ENCODE data around the gene PDILT. TPM values are rescaled to one million over a fixed set of nuclear protein-coding genes. Genes with fewer than 3 reads are reported as not detected.
A peak's percentile ranks its signal among the peaks of the same experiment; 100 is the strongest.

The PDILT gene
- total RNA-seq, 2 donors from 2014 or later = not detected

DNA sequence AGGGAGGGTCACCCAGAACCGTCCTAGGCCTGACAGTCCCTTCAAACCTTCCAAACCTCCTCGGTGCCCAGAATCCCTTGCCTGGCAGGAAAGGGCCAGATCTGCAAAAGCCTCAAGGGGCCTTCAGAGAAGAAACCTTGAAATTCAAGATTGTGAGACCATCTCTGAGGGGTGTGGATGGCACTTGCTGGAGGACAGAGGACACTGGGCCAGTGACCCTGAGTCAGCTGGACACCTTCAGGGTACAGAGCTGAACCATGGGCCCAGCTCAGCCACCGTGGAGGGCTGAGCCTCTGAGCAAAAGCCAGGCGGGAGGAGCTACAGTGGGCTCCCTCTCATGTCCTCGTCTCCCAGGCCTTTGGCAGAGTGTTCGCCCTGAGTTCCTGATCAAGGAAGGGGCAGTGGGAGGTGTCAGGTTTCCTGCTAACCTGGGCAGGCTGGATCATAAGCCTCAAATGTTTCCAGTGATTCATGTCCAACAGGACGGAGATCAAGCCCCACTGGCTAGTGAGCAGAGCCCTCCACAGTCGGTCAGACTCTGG is 3.0 kb downstream of the PDILT start:
- ATAC-seq (peak; percentile 63), DNase-seq (peak in 3 of 4 donors; percentile 28 to 53 (median 37))
- intact Hi-C loops (cut with DNase I) = no loop called here
- Histone ChIP-seq H3K4me1 (peaks cover 14% of the 10 kb centered on the region), H3K27ac (peak overlapping the region in 2 of 4 donors; percentile 39 to 49), H3K4me3 (no peak overlapping the region), H3K9me3 (no peaks in the 10 kb centered on the region), H3K36me3 (replicated peaks in 1 of 2; ENCODE audit: insufficient read depth in 1 of 2, low read depth in 2 of 2) (no peaks in the 10 kb centered on the region), H3K27me3 (no peaks in the 10 kb centered on the region)
- TF ChIP-seq, protein P1, sequence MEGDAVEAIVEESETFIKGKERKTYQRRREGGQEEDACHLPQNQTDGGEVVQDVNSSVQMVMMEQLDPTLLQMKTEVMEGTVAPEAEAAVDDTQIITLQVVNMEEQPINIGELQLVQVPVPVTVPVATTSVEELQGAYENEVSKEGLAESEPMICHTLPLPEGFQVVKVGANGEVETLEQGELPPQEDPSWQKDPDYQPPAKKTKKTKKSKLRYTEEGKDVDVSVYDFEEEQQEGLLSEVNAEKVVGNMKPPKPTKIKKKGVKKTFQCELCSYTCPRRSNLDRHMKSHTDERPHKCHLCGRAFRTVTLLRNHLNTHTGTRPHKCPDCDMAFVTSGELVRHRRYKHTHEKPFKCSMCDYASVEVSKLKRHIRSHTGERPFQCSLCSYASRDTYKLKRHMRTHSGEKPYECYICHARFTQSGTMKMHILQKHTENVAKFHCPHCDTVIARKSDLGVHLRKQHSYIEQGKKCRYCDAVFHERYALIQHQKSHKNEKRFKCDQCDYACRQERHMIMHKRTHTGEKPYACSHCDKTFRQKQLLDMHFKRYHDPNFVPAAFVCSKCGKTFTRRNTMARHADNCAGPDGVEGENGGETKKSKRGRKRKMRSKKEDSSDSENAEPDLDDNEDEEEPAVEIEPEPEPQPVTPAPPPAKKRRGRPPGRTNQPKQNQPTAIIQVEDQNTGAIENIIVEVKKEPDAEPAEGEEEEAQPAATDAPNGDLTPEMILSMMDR (IDR thresholded peaks at IDR 0.05) = no peak
- no peak for TF ChIP-seq POLR2A (IDR thresholded peaks at IDR 0.05)
- 79 to 81% methylated on average over 4 to 8 of the region's 8 CpGs for WGBS, 2 donors

DNA sequence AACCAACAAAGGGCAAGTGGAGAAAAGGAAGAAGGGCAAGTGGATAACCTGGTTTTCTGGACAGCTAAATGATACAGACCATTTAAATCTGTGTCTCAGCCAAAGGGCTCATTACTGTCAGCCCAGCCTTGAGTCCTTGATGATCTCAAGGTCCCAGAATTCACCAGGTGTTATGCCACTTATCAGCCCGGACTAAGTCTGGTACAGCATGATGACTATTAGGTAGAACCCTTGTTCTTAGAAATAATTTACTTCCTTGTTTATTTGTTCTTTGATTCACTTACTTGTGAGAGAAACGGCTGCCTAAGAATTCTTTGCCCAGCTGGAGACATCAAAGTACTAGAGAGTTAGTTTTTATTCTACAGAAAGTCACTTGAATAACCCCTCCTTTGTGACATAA is 3.5 kb downstream of the PDILT start:
- peak; percentile 69 for ATAC-seq
- H3K27ac ChIP-seq = peak overlapping the region in 2 of 4 donors; percentile 39 to 49
- 12 to 16% methylated on average over 2 of the region's 2 CpGs for WGBS, 2 donors
- TF ChIP-seq POLR2A (IDR thresholded peaks at IDR 0.05) = no peak
- TF ChIP-seq, protein P1 (IDR thresholded peaks at IDR 0.05) = no peak
- intact Hi-C loops (cut with DNase I) = no loop called here
- H3K36me3 ChIP-seq (replicated peaks in 1 of 2; ENCODE audit: insufficient read depth in 1 of 2, low read depth in 2 of 2) = no peaks in the 10 kb centered on the region
- H3K4me3 ChIP-seq = no peak overlapping the region
- H3K4me1 ChIP-seq = peaks cover 14% of the 10 kb centered on the region
- no peaks in the 10 kb centered on the region for H3K27me3 ChIP-seq
- no peaks in the 10 kb centered on the region for H3K9me3 ChIP-seq
- peak in 1 of 4 donors; percentile 13 for DNase-seq

DNA sequence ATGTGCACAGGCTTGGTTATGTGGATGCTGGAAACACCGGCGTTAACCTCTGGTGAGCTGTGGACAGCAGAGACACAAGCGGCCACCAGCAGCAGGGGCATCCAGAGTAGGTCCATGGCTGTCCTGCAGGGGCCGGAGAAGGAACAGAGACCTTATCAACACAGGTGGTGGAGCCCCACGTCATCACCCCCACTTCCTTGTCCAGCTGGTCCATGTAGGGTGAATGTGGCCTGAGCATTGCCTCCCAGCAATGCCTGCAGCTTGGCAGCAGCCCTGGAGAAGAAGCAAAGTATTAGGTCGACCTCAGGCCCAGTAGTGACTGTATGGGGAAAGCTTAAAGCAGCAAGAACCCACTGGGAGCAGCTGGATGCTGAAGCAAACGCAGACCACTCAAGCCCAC is 5.4 kb downstream of the PDILT start:
- no peak for TF ChIP-seq POLR2A (IDR thresholded peaks at IDR 0.05)
- TF ChIP-seq, protein P1 (IDR thresholded peaks at IDR 0.05) = no peak
- Histone ChIP-seq H3K9me3 (no peaks in the 10 kb centered on the region), H3K27me3 (no peaks in the 10 kb centered on the region), H3K27ac (no peak overlapping the region), H3K4me3 (no peak overlapping the region), H3K4me1 (peaks cover 16% of the 10 kb centered on the region), H3K36me3 (replicated peaks in 1 of 2; ENCODE audit: insufficient read depth in 1 of 2, low read depth in 2 of 2) (no peaks in the 10 kb centered on the region)
- intact Hi-C loops (cut with DNase I) = no loop called here
- ATAC-seq = no peak
- 58 to 64% methylated on average over 6 to 7 of the region's 7 CpGs for WGBS, 2 donors
- DNase-seq = no peak

DNA sequence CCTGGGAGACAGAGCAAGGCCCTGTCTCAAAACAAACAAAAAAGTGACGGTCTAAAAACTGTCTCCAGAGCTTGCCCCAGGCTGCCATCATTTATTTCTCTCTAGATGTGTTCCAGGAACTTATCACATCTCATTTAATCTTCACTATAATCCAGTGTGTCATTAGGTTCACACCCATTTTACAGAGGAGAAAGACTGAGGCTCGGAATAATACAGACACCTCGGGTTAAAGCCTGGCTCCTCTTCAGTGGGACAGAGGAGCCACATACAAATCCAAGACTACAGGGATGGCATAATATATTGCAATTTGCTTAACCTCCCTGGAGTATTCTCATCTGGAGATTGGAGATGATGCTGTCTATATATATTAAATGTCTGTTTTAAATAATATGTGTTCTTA is 5.9 kb downstream of the PDILT start:
- DNase-seq = no peak
- ATAC-seq = no peak
- no peak for TF ChIP-seq POLR2A (IDR thresholded peaks at IDR 0.05)
- TF ChIP-seq, protein P1 (IDR thresholded peaks at IDR 0.05) = no peak
- Histone ChIP-seq H3K27me3 (no peaks in the 10 kb centered on the region), H3K4me1 (peaks cover 22% of the 10 kb centered on the region), H3K9me3 (no peaks in the 10 kb centered on the region), H3K27ac (no peak overlapping the region), H3K36me3 (replicated peaks in 1 of 2; ENCODE audit: insufficient read depth in 1 of 2, low read depth in 2 of 2) (no peaks in the 10 kb centered on the region), H3K4me3 (no peak overlapping the region)
- WGBS, 2 donors = 85 to 89% methylated on average over 3 of the region's 3 CpGs
- intact Hi-C loops (cut with DNase I) = no loop called here

DNA sequence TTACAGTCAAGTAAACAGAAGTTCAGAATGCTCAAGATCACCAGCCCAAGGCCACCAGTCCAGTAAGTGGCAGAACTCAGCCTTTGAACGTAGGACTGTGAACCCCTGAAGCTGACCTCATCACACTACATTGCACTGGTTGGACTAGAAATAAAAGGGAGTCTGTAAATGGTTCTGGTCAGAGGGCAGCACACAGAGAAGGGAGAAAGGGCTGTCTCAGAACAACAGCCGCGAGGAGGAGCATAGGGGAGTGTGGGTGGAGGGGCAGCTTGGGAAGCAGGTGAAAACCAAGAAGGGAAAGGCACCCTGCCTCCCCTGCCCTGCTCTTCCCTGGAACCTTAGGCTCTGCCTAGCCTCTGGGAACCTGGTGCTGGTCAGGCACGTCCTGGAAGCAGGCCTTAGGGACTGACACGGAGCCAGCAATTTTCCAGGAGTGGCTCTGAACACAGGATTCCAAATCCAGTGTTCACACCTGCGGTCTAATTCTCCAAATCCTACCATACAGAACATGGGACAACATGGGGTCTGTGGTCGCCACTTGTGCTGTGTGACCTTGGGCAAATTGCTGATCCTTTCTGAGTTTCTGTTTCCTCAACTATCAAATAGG is 7.0 kb downstream of the PDILT start:
- Histone ChIP-seq H3K36me3 (replicated peaks in 1 of 2; ENCODE audit: insufficient read depth in 1 of 2, low read depth in 2 of 2) (no peaks in the 10 kb centered on the region), H3K4me1 (peaks cover 22% of the 10 kb centered on the region), H3K9me3 (no peaks in the 10 kb centered on the region), H3K4me3 (no peak overlapping the region), H3K27me3 (no peaks in the 10 kb centered on the region), H3K27ac (no peak overlapping the region)
- 84 to 86% methylated on average over 7 of the region's 7 CpGs for WGBS, 2 donors
- TF ChIP-seq, protein P1 (IDR thresholded peaks at IDR 0.05) = no peak
- no peak for TF ChIP-seq POLR2A (IDR thresholded peaks at IDR 0.05)
- ATAC-seq (no peak), DNase-seq (no peak)
- intact Hi-C loops (cut with DNase I) = no loop called here

All from body of pancreas (tissue), 4 donors.